HuH-7 (cell line): ENCODE measurements around the gene GLTP.
A peak's percentile ranks its signal among the peaks of the same experiment; 100 is the strongest.
"Not testable (repeated sequence)": the region's sequence is repeated elsewhere in the genome, so short reads cannot be mapped to it uniquely, and the experiment has no call there.

ENCODE experiments used
- DNase-seq: peaks from one replicate; pipeline ENCODE4 v3.0.0; 2011; ENCODE audit warnings: low spot score

The GLTP gene

GRCh38 chr12:109880043-109880931 is at the start of gene GLTP:
Gene GLTP, minus strand, starts transcription at chr12:109880541. Its CDS starts 167 bp downstream, at chr12:109880374.
- peak; percentile 94 for DNase-seq

DNA sequence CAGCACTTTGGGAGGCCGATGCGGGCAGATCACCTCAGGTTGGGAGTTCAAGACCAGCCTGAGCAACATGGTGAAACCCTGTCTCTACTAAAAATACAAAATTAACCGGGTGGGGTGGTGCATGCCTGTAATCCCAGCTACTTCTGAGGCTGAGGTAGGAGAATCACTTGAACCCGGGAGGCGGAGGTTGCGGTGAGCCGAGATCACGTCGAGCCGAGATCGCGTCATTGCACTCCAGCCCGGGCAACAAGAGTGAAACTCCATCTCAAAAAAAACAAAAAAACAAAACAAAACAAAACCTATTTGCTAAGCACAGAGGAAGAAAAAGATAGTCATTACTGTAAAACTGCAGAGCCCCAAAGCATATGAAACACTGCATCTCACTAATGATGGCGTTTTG is 49.0 kb upstream of the GLTP start:
- not testable (repeated sequence) for DNase-seq

DNA sequence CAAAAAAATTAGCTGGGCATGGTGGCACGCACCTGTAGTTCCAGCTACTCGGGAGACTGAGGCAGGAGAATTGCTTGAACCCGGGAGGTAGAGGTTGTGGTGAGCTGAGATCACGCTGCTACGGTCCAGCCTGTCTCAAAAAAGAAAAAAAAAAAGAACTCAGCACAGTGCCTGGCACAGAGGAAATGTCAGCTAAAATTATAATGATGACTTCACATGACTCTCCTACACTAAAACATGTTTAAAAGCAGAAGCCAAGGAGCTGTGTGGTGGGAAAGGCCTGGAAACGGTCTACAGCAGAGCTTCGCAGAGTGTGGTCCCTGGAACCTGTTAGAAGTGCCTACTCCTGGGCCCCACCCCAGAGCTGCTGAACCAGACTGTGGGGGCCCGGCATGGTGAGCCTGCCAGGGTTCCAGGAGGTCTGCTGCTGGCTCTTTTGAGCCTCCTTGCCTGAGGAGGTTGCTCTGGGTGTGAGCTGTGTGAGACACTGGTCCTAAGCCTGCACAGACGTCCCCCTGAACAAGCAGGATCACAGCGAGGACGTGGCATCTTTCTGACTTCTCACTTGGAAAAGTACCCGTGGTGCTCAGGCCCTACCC is 47.8 kb upstream of the GLTP start:
- no peak for DNase-seq

DNA sequence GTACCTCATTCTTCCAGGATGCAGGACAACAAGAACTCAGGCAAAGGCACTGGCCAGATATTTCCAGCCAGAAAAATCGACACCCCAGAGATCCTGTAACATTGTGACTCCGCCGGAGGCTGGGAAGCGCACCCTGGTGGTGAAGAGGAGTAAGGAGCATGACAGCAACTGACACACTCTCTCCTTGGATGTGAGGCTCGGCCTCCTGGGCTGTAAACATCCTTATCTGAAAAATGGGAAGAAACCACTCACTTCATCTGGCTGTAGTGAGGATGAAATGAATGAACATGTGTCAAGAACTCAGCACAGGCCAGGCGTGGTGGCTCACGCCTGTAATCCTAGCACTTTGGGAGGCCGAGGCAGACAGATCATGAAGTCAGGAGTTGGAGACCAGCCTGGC is 47.3 kb upstream of the GLTP start:
- DNase-seq: peak; percentile 78

DNA sequence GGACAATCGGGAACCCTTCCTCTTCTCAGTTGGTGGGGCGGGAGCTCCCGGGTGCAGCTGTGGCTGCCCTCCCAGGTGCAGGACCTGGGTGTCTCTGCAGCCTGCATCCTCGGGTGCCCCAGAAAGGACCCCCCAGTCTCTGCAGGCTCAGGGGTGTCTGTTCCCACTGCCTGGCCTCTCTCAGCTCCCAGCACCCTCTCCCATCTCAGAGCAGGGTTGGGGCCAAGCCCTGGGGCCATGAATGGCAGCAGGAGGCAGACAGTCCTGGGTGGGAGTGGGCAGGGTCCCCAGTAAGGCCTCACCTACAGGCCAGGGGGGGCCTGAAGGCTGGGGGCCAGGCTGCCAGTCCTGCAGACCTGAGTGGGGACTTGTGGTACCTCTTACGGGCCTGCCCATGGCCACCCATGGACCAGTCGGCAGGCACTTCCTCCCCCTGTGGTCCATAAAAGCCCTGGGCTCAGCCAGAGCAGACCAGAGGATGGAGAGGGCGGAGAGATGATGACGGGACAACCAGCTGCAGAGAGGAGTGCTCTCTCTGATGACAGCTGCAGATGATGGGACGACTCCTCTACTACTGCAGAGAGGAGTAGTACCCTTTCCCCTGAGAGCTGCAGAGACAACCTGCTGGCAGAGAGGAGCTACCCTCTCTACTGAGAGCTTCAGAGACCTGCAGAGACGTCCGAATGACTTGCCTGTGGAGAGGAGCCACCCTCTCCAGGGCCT is 46.3 kb upstream of the GLTP start:
- no peak for DNase-seq

DNA sequence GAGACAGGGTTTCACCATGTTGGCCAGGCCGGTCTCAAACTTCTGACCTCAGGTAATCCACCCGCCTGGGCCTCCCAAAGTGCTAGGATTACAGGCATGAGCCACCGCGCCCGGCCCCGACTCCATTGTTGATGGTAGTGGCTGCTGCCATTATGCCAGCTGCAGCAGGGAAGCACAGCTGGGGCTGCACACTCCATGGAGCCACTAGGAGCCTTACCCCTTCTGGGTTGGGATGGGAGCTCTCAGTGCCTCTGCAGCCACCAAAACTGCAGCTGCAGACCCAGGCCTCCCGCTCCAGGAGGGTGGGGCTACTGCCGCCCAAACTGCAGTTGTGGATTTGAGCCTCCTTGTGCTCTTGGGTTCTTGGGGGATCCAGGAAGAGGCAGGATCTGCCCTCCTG is 45.7 kb upstream of the GLTP start:
- no peak for DNase-seq

GRCh38 chr12:109925185-109925840 is 45.0 kb upstream of the GLTP start:
- no peak for DNase-seq

DNA sequence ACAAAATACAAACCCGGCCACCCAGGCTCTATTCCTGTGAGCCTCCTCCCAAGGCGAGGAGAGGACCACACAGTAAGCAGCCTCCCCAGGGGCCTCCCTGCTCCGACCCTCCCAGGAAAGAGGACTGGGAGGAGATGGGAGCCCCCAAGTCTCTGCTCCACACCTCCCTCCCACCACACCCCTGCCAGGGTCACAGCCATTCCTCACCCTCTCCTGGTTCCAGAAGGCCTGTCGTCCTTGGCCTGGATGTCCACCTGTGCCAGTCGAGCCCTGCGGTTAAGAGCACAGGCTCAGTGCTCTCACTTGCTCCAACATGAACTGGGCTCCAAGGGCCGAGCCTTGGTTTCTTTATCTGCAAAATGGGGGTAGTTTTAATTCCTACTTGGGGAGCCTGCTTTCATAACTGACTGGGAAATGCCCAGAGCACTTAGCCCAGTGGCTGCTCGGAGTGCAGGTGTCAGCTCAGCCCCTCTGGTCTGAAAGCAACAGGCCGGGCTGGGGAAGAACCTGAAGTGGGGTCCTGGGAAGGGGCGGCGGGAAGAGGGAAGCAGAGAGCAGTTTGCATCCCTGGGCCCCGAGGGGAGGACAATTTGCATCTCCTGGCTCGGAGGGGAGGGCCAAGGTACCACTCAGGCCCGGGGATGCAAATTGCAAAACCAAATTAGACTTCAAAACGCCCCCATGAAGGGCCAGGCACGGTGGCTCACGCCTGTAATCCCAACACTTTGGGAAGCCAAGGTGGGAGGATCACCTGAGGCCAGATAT is 43.3 kb upstream of the GLTP start:
- no peak for DNase-seq

DNA sequence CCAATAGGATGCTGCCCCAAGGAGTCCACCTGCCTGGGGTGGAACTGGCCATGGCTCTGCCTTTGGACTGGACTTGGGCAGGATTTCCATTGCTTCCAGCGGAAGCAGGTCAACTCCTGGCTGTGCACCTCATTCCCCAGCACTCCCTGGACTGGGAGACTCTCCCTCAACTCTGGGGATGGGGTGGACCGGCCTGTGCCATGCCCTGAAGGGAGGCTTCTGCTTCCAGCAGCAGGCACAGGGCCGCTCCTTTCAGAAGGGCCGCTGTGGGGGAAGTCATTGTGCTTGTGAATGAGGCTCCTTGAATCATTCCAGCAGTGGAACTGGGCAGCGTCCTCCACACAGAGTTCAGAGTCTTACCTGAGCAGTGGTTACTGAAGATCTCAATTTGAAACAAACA is 42.7 kb upstream of the GLTP start:
- DNase-seq: no peak

DNA sequence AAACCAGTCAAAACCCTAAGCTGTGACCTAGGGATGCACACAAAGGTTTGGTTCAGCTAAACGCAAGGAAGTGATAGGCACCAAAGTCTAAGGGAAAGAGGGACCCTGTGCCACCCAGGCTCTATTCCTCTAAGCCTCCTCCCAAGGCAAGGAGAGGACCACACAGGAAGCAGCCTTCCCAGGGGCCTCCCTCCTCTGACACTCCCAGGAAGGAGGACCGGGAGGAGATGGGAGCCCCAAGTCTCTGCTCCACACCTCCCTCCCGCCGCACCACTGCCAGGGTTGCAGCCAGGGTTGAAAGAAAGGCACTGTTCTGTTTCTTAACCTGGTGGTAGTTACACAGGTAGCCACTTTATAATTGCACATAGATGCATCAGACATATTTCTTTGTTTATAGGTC is 41.6 kb upstream of the GLTP start:
- no peak for DNase-seq

- DNase-seq: no peak
Observed at GRCh38 chr12:109920261-109920780, 40.0 kb upstream of the GLTP start.

DNA sequence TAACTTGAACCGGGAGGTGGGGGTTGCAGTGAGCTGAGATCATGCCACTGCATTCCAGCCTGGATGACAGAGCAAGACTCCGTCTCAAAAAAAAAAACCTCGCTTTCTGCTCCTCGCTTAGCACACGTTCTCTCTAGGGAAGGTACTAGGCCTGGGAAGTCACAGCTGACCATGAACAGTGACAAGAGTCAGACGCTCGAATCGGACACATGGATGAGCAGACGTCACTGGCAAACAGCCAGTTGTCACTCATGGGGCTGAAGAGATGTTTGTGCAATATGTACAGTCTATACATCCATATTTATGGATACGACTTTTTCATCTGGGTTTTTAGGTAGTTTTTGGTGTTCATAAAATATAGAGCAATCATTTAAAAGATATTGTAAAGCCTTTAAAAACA is 39.1 kb upstream of the GLTP start:
- DNase-seq: no peak

DNA sequence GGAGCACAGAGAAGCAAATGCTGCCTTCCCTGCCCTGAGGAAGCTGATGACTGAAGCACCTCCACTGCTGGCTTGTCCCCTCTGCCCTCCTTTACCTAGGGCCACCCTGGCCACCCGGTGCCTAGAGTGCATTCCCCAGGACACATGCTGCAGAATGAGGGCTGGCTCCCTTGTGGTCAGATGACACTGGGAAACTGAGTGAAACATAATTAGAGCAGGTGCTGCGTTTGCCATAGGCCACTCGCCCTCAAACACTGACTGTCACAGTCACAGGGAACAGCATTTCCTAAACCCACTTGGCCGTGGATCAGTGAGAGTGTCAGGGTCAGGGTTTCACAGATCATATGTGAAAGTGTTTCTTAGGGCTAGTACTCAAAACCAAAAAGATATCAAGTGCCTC is 35.7 kb upstream of the GLTP start:
- DNase-seq: no peak

GRCh38 chr12:109915171-109916040 is 35.1 kb upstream of the GLTP start:
- DNase-seq: no peak

DNA sequence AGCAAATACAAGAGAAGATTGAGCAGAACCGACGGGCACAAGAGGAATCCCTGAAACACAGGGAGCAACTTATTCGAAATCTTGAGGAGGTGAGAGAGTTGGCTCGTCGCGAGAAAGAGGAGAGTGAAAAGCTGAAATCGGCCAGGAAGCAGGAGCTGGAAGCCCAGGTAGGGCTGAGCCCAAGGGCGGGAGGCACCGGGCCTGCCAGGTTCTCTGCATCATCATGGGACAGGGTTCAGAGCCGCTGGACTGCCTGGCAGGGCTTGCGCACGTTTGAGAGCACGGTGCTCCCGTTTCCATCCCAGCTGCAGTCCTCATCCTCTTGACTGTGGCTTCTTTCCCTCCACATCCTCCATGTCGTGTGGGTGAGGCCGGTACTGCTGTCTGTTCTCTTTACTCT is 34.1 kb upstream of the GLTP start:
- DNase-seq: no peak

DNA sequence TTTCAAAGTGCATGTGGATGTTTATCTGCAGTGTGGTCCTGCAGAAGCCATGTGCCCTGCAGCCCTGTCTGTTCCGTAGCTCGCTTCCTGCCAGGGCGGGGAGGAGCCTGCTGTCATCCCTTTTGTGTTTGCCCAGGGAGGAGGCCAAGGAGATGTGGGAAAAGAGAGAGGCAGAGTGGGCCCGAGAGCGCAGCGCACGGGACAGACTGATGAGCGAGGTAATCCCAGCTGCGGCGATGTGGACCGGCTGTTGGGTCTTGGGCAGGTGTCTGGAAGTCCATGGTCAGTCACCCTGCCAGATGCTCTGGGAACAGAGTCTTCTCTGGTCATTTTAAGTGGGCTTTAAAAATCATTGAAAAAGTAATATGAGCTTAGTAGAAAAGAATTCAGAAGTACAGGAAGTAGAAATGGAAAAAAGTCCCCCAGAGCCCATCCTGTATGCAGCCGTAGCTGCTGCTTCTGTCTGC is 32.5 kb upstream of the GLTP start:
- no peak for DNase-seq

GRCh38 chr12:109910969-109911348 is 30.6 kb upstream of the GLTP start:
- DNase-seq: peak; percentile 89

GRCh38 chr12:109910254-109910968 is 30.1 kb upstream of the GLTP start:
- DNase-seq: no peak

GRCh38 chr12:109905301-109905700 is 25.0 kb upstream of the GLTP start:
- no peak for DNase-seq
